B cell (primary cell): ENCODE measurements around the gene RAI1. TPM values are rescaled to one million over a fixed set of nuclear protein-coding genes. Genes with fewer than 3 reads are reported as not detected.
A peak's percentile ranks its signal among the peaks of the same experiment; 100 is the strongest.
"Not testable (repeated sequence)": the region's sequence is repeated elsewhere in the genome, so short reads cannot be mapped to it uniquely, and the experiment has no call there.

ENCODE experiments used
- ATAC-seq: fragments of 200-7000 bp; cut with Tn5 transposase; one replicate; pipeline ENCODE4 v1.10.0; 2021; ENCODE audit warnings: low read depth, mild to moderate bottlenecking, moderate number of reproducible peaks, moderate library complexity
- CTCF ChIA-PET: fragments of 350-600 bp; sonication (Branson Sonifier 250); formaldehyde crosslinking; loops from one replicate; lab custom pipeline; 2021; ENCODE audit warnings: antibody characterized with exemption, inconsistent platforms; lab: Charles Lee
- POLR2A ChIA-PET: fragments of 350-600 bp; sonication (Branson Sonifier 250); formaldehyde crosslinking; loops from one replicate; lab custom pipeline; 2021; ENCODE audit warnings: antibody characterized with exemption; lab: Charles Lee
- DNase-seq: peaks from one replicate; pipeline ENCODE4 v3.0.0; 2013
- H2AFZ ChIP-seq: 2 replicates; pipeline ENCODE4 v1.6.1; 2012; ENCODE audit warnings: mild to moderate bottlenecking, low read depth, low read length; ENCODE audit not compliant: insufficient read depth, poor library complexity, severe bottlenecking
- H3K27ac ChIP-seq, 2 donors: 1 replicate in 1 of 2; 2 replicates in 1 of 2; pipeline ENCODE4 v1.5.1; 2012 to 2013; ENCODE audit warnings: low read length in 2 of 2, mild to moderate bottlenecking in 2 of 2, moderate library complexity in 1 of 2
- H3K27me3 ChIP-seq, 4 experiments: fragments of 200-600 bp in 1 of 4; sonication (generic) in 1 of 4; replicated peaks in 1 of 4; 1 replicate in 2 of 4; 2 replicates in 2 of 4; pipeline versions ENCODE4 v1.6.1 to v1.7.0; 2013 to 2016; ENCODE audit warnings: low read length in 3 of 4, mild to moderate bottlenecking in 2 of 4, mixed read lengths in 1 of 4, moderate library complexity in 1 of 4; ENCODE audit not compliant: insufficient read depth in 4 of 4, control insufficient read depth in 3 of 4; ENCODE audit errors: control extremely low read depth in 1 of 4
- H3K36me3 ChIP-seq, 2 experiments: replicated peaks in 1 of 2; 1 replicate in 1 of 2; 2 replicates in 1 of 2; pipeline versions ENCODE4 v1.6.1 to v1.7.1; 2013; ENCODE audit warnings: low read length in 1 of 2; ENCODE audit not compliant: insufficient read depth in 2 of 2, control insufficient read depth in 1 of 2; ENCODE audit errors: control extremely low read depth in 1 of 2, extremely low read depth in 1 of 2
- H3K4me1 ChIP-seq, 2 donors: fragments of 200-600 bp in 1 of 2; sonication (generic) in 1 of 2; 1 replicate in 1 of 2; 2 replicates in 1 of 2; pipeline versions ENCODE4 v1.5.1 to v1.6.1; 2013 to 2017; ENCODE audit warnings: low read length in 2 of 2; ENCODE audit not compliant: control insufficient read depth in 2 of 2, insufficient read depth in 2 of 2
- H3K4me2 ChIP-seq: replicated peaks from 2 replicates; pipeline ENCODE3; 2012; ENCODE audit warnings: mild to moderate bottlenecking, low read depth, low read length; ENCODE audit not compliant: poor library complexity, severe bottlenecking
- H3K4me3 ChIP-seq, 5 experiments: fragments of 200-600 bp in 1 of 5; sonication (generic) in 1 of 5; 1 replicate in 3 of 5; 2 replicates in 2 of 5; pipeline versions ENCODE4 v1.5.1 to v1.7.0; 2011 to 2016; ENCODE audit warnings: low read length in 4 of 5, mild to moderate bottlenecking in 4 of 5, low read depth in 2 of 5, control low read depth in 1 of 5, moderate library complexity in 1 of 5; ENCODE audit not compliant: insufficient read depth in 1 of 5; ENCODE audit errors: control extremely low read depth in 1 of 5, extremely low read depth in 1 of 5
- H3K79me2 ChIP-seq: fragments of 200-600 bp; sonication (generic); one replicate; pipeline ENCODE4 v1.6.0; 2016; ENCODE audit warnings: low read length; ENCODE audit not compliant: control insufficient read depth, insufficient read depth
- H3K9ac ChIP-seq: fragments of 200-600 bp; sonication (generic); 2 replicates; pipeline ENCODE4 v1.6.1; 2017; ENCODE audit warnings: mild to moderate bottlenecking, low read length, moderate library complexity
- H3K9me3 ChIP-seq, 3 donors: one replicate each; pipeline versions ENCODE4 v1.6.1 to v1.7.1; 2013; ENCODE audit warnings: low read length in 2 of 3; ENCODE audit not compliant: control insufficient read depth in 2 of 3, insufficient read depth in 1 of 3; ENCODE audit errors: control extremely low read depth in 1 of 3
- H4K20me1 ChIP-seq: 2 replicates; pipeline ENCODE4 v1.6.0; 2012; ENCODE audit warnings: mild to moderate bottlenecking, low read length; ENCODE audit not compliant: insufficient read depth, control insufficient read depth, poor library complexity, severe bottlenecking
- H3K27ac Mint-ChIP-seq: one replicate; pipeline ENCODE4 v1.8.0; 2021; ENCODE audit warnings: mixed read lengths
- H3K27me3 Mint-ChIP-seq: one replicate; pipeline ENCODE4 v1.8.0; 2021; ENCODE audit warnings: mixed read lengths
- H3K4me1 Mint-ChIP-seq: one replicate; pipeline ENCODE4 v1.8.0; 2021; ENCODE audit warnings: mixed read lengths
- H3K4me3 Mint-ChIP-seq: one replicate; pipeline ENCODE4 v1.8.0; 2021; ENCODE audit warnings: mixed read lengths
- H3K9me3 Mint-ChIP-seq: one replicate; pipeline ENCODE4 v1.8.0; 2022; ENCODE audit warnings: mixed read lengths; ENCODE audit not compliant: insufficient read depth
- CTCF ChIP-seq: fragments of 200-600 bp; IDR thresholded peaks from one replicate; pipeline ENCODE4 v1.8.0; 2022; ENCODE audit warnings: antibody characterized with exemption, mild to moderate bottlenecking
- EZH2 ChIP-seq: IDR thresholded peaks from 2 replicates; pipeline ENCODE4 v1.6.1; 2012; ENCODE audit warnings: borderline replicate concordance, low read depth, mild to moderate bottlenecking, moderate library complexity, low read length; ENCODE audit not compliant: insufficient read depth, poor library complexity, severe bottlenecking
- WGBS: methylation state at CpG from one replicate; pipeline ENCODE4 v1.1.5; 2013; ENCODE audit warnings: missing lambda C conversion rate; ENCODE audit not compliant: insufficient coverage; 5-methylcytosine and 5-hydroxymethylcytosine counted together
- intact Hi-C: fragments of 100-400 bp; cut with micrococcal nuclease; formaldehyde crosslinking; loops from one replicate; pipeline ENCODE4 v1.10.0; 2022
- polyA minus RNA-seq: library from RNA; depleted of rRNA, polyadenylated mRNA; stranded (reverse); fragments of >200 nt; gene quantifications from 2 replicates; pipeline ENCODE4 v1.2.3, GENCODE V29; 2012
- polyA plus RNA-seq: library from polyadenylated mRNA; depleted of rRNA; stranded (reverse); fragments of >200 nt; gene quantifications from 2 replicates; pipeline ENCODE4 v1.2.3, GENCODE V29; 2012
- total RNA-seq, 2 donors: library from RNA; stranded (reverse); fragments of 120-200 nt in 1 of 2; gene quantifications; 1 replicate in 1 of 2; 2 replicates in 1 of 2; pipeline versions ENCODE4 v1.2.3 to v1.2.4, GENCODE V29; 2013 to 2022

RAI1 gene
- total RNA-seq (33.6 and 34.0 TPM in 2 replicates), polyA plus RNA-seq (3.7 and 4.7 TPM in 2 replicates), polyA minus RNA-seq (8.1 and 16.1 TPM in 2 replicates)
- 4.2 TPM for total RNA-seq (2013)

GRCh38 chr17:17681187-17681743 lies at the start of gene RAI1:
TSS of gene RAI1 (plus strand) at chr17:17681458. CDS start at chr17:17792949, 111,491 bp downstream.
- CTCF ChIA-PET: interaction anchor here (0.6 to 6.5 kb wide), 20 partner anchors 9 to 352 kb away, joined by 3 to 90 read pairs (median 4); partner anchors contain the start of gene TOM1L2
- Histone ChIP-seq H3K79me2 (peaks cover 35% of the 10 kb centered on the region), H3K36me3 (no peaks in the 10 kb centered on the region), H3K27me3 (peaks cover 0 to 3% (median 0%) of the 10 kb centered on the region in 4 experiments), H4K20me1 (peaks cover 6% of the 10 kb centered on the region), H3K9ac (peak within 1 kb of the TSS; percentile 87), H3K27ac (peak within 1 kb of the TSS; percentile 86 to 97), H2AFZ (peak within 1 kb of the TSS; percentile 93), H3K4me3 (peak within 1 kb of the TSS in 4 of 5 experiments; percentile 66 to 86 (median 72)), H3K4me2 (peak within 1 kb of the TSS; percentile 98), H3K9me3 (no peaks in the 10 kb centered on the region), H3K4me1 (peaks cover 7 to 19% of the 10 kb centered on the region in 2 donors)
- Mint-ChIP-seq H3K4me1 (peaks cover 30% of the 10 kb centered on the region), H3K27me3 (peaks cover 5% of the 10 kb centered on the region), H3K9me3 (no peaks in the 10 kb centered on the region), H3K4me3 (peak within 1 kb of the TSS; percentile 91), H3K27ac (peak within 1 kb of the TSS; percentile 88)
- ATAC-seq (peak; percentile 64), DNase-seq (peak; percentile 90)
- POLR2A ChIA-PET: interaction anchor here (0.7 to 1.4 kb wide), 7 partner anchors 11 to 400 kb away, joined by 3 to 11 read pairs (median 4); partner anchors contain the start of genes COPS3, DRC3 and TOM1L2
- intact Hi-C loops: loop anchor here (1.0 kb wide), 3 partner anchors 179 to 352 kb away; no protein-coding TSS in a partner anchor
- TF ChIP-seq EZH2: no peak
- TF ChIP-seq CTCF: peak; percentile 74
- WGBS: under 1% methylated on average over 84 of the region's 84 CpGs

GRCh38 chr17:17632690-17633089 lies 48.6 kb upstream of the RAI1 start:
- H3K4me2 ChIP-seq, H3K4me3 Mint-ChIP-seq, ATAC-seq, H3K27ac ChIP-seq, H3K79me2 ChIP-seq, H3K27me3 ChIP-seq, H3K36me3 ChIP-seq, POLR2A ChIA-PET, intact Hi-C loops, H3K27me3 Mint-ChIP-seq, H3K4me1 Mint-ChIP-seq, H3K9ac ChIP-seq, H4K20me1 ChIP-seq, DNase-seq, H3K4me1 ChIP-seq, H3K27ac Mint-ChIP-seq, H3K9me3 Mint-ChIP-seq, H3K4me3 ChIP-seq, H2AFZ ChIP-seq: not testable (repeated sequence)
- peaks cover 0 to 24% (median 4%) of the 10 kb centered on the region in 3 donors for H3K9me3 ChIP-seq
- CTCF ChIA-PET: interaction anchor here (0.6 to 2.3 kb wide), 2 partner anchors 9 to 547 kb away, joined by 3 to 19 read pairs; no protein-coding TSS in a partner anchor
- 84% methylated on average over 4 of the region's 5 CpGs for WGBS
